Measurements from ENCODE around the gene DENND11.

DENND11 gene

DNA sequence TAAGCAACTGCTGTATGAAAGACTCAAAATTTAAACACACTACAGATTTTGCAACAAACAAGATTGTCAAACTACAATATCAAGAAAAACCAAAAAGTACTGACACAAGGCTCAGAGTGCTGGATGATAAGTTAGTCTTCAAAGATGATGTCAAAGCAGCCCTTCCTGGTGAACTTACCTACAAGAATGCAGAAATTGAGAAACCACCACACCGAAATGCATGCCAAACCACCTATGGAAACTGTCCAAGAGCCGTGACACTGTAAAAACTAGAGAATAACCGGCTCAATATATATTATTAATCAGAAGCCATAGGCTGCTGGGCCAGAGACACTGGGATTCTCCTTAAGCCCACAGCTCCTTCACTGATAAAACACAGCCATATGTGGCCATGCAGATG lies 25.3 kb downstream of the DENND11 start:
- DNase-seq = no peak

DNA sequence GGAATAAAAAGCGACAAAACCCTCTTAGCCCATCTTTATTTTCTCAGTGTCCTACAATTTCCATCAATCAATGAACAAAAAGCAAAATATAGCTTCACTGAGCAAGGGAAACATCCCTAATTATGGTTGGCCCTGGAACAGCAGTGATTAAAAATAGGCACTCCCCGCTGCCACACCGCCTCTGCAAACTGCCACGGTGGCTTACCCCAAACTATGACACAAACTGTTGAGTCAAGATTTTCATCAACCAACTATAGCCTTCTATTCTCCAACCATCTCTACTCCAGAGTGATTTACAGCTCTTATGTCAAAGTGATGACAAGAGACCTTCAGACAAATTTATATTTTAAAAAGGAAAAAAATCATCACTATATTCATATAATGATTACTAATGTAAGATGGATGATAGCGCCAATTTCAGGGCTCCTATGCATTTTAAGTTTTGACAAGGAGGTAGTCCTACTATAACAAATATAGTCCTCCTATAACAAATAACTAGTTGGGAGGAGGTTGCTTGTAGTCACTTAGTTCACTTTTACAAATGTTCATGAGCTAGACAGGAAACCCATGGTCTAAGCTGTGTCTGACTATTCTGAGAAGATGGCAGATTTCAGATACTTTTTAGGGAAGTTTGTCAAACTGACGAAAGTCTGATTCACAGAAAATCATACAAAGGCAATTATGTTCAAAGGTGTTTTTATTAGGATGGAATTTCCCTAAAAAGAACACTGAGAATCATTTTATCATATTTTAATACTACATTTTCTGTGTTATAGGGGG lies 26.3 kb downstream of the DENND11 start:
- DNase-seq = no peak

DNA sequence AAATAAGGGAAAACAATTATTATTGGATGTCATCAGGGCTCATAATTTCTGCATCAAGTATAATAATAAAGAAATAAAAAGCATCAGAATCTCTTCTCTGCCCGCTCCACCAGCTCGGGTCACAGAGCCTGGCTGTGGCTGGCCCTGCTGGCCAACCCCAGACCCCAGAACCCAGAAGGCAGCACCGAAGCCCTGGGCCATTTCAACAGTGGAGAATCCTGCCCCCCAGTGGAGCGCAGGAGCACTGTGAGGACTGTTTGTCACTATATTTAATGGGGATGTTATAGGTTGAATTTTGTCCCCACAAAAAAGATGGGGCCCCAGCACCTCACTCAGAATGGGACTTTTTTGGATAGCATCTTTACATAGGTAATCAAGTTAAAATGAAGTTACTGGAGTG lies 27.3 kb downstream of the DENND11 start:
- DNase-seq = no peak

DNA sequence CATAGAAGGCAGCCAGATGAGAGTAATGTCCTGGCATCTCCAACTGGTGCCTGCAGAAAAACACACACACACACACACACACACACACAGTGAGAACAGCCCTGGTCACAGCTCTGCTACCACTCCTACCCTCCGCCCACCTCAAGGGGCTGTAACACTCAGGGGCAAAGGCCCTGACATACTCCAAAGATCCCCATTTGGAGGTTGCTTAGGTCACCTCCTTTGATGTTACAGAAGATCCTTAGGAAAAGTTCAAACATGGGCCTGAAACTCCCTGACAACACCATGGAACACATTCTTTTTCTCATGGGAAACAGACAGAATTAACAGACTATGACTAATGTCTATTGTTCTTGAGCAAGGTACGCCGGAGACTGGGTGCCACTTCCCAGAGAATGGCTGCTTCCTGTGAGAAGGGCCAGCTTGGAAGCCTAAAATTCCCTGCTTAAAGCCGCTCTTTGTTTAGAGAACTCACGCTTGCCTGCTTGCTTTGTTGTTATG lies 27.7 kb downstream of the DENND11 start:
- no peak for DNase-seq

DNA sequence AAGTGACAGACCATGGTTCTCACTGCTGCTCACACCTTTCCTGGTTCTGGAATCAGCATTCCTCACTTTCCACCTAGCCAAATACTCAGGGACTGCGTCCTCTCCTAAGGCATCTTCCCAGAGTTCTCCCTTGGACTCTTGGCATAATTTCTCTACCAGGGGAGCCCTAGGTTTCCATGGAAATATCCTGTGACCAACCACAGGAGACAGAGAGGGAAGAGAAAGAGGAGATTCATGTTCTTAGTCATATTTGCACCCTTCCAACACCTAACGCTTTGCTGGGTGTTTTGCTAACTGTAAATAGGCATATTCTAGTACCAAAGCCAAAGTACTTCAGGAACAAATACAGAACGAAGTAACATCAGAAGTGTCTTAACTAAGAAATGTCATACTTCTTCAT lies 28.6 kb downstream of the DENND11 start:
- no peak for DNase-seq

DNA sequence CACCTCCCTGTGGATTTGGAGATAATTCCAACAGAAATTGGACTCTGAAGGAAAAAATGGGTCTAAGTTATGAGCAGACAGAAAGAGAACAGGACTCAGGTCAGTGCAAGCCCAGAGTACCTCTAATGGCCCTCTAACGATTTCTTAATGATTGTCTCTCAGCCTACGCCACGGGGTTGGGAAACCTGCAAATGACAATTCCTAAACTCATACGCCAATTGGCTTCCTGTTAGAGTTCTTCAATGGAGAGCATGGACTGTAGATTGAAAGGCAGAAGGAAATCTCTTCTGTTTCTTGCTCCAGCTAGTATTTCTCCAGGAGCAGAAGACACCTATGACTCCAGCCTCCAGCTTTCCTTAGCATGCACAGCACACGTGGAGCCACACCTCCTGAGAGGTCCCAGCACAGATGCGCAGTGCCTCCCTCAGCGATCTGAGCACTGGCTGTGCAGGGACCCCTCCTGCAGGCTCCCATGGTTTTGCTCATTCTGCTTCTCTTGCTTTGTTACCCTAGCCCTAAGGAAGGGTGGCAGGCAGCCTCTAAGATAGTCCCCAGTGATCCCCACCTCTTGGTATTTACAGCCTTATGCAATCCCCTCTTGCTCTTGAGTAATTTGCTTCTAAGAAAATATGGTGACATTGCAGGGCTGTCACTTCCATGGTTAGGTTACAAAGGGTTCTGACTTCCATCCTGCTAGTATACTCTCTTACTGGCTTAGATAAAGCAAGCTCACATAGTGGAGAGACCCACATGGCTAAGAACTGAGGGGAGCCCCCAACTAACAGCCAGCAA lies 30.1 kb downstream of the DENND11 start:
- no peak for DNase-seq

DNA sequence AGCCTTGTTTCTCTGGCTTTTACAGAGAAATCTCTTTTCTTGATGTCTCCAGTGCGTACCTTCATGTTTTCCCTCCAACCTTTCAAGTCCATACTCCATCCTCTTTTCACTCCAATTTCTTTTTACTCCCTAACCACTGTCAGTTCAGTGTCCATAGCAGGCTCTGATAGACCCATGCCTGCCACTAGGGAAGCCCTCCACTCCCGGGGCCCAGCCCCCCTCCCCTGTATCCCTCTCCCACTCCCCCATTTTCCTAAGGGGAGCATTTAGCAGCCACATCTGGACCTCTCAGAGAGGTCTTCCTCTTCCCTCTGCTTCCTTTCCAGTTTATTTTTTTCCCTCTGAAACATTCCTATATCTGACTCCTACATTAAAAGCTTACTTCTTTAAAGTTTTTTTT lies 33.1 kb downstream of the DENND11 start:
- DNase-seq = no peak

DNA sequence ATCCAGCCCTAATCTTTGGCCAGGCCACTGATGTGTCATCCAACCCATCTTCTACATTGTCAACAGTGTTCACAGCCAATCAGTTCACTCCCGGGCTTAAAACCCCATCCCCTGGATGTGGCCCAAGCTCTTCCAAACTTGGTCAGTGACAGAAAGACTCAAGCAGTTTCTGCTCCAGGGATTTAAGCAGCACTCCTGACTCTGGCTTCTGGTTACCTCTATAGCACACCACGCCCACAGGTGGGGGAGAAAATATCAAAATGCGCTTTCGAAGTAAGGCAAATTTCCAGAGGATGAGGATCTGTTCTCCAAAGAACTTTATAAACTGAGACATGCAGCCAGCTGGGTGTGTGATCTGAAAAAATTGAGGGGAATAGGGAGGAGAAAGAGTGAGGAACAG lies 35.9 kb downstream of the DENND11 start:
- no peak for DNase-seq

DNA sequence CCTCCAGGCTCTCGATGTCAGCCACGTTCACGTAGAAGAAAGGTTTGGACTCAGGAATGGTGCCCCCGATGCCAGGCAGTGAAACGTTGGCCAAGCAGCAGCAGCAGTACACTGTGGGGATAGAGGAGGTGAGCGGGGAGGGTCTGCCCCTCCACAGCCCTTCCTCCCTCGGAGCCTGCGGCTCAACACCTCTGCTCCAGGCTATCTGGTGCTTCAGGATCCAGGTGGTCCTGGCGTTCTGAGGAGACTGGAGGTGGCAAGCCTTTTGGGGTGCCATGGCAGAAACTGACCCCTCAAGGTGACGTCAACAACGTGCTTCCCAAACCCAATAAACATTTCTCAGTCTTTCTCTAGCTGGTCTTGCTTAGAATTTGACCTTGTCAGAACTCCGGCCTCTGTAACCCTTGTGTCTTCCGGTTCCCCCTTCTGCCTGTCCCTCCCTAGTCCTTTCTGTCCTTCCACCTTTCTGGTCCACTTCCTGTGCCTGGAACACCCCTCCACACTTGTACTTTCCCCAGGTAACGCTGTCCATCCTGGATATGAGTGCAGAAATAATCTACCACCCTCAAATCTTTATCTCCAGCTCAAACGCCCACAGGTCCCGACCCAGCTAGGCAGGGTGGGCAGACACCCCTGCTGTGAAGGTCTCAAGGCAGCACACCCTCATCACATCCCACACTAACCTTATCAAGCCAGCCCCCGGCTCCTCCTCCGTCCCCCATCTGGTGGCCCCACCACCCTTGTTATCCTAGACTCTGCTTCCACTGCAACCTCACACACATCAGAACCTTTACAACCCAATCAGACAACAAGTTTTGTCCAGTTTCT lies 36.5 kb downstream of the DENND11 start:
- no peak for DNase-seq

DNA sequence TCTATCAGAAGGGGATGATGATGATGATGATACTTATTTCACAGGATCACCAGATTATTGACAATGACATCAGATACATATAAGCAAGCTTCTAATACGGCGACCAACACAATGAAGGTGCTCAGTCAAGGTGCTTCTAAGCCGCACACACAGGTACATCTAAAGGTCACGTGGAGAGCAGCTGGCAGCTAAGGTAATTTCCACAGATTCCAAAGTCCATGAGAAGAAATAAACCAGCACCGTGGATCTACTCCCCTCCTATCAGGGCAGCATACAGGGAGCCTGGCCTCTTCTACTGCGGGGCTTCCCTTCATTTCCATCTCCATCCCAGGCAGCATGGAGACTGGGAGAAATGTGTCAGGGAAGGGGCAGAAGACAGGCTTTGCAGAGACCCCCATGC lies 37.5 kb downstream of the DENND11 start:
- no peak for DNase-seq

DNA sequence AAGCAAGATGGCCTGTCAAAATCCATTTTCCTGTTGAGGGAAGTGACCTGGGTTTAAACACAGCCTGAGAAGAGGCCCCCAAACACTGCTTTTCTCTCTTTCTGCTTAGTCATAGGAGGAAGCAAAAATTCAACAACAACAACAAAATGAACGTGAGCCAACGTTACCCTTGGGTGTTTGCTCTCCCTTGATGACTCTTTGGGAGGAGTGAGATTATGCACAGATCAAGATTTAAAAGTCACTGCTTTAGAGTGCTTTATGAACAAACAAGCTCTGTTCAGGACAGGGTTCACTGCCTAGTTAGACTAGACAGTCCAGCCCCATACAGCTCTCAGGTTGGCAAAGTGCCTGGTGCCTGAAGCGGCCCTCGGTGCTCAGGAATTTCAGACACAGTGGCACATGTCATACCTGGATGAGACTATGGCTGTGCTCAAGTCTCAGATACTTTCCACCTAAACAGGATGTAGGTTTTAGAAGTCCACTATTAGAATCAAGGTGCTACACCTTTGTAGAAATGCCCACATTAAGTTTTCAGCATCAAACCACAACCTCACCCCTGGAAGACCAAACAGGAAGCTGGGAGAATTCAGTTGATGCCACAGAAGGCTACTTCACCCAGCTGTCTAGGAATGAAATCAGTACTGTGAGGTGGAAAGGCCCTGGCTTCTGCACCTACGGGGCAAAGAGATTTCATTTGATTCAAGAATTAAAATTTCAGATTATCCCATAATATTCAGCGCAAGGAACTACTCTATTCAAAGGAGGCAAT lies 38.7 kb downstream of the DENND11 start:
- no peak for DNase-seq

DNA sequence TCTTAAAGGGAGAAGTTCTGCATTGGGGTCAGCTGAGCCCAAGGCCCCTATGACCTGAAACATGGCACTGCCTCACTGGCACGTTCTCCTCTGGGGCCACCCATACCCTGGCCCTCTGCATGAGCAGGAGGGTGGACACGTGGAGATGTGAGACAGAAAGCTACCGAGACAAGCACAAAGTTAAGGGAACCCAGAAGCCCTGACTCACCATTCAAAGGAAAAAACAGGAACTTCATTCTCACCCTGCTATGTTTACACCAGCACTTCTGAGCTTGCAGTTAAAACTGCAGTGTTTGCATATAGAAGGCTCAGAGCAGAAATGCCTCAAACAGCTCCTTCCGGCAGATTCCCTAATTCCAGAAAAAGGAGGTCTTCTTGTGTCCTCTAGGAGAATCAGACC lies 41.7 kb downstream of the DENND11 start:
- no peak for DNase-seq

DNA sequence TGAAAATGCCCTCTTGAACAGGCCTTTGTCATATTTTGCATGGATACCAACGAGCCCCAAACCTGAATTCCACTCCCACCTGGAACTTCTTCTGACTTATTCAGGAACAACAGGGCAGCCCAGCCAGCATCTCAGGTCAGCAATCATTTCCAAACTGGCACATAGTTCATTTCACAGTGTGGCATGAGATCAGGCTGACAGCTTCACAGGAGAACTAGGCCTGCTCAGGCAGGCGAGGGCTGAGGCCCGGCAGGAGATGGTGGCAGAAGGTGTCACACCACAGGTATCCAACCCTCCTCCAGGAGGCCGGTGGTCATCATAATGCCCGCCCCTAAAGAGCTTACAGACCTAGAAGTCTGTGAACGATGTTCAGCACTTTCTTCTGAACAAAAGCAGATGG lies 42.5 kb downstream of the DENND11 start:
- DNase-seq = no peak

DNA sequence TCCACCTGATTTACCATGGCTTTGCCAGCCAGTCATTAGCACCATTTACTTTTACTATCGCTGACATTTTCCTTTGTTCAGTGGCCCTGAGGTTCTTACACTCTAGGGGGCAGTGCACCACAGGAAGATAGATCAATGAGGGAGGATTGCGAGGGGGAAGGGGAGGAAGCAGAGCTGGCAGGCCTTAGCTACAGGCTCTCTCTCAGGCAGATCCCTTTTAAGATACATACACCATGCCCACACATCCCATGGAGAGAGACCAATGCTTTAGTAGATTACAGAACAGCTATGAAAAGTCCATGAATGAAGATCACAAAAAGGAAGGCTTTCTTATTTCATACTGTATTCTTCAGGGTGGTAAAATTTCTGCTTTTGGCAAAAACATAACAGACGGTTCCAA lies 47.4 kb downstream of the DENND11 start:
- peak; percentile 32 for DNase-seq

DNA sequence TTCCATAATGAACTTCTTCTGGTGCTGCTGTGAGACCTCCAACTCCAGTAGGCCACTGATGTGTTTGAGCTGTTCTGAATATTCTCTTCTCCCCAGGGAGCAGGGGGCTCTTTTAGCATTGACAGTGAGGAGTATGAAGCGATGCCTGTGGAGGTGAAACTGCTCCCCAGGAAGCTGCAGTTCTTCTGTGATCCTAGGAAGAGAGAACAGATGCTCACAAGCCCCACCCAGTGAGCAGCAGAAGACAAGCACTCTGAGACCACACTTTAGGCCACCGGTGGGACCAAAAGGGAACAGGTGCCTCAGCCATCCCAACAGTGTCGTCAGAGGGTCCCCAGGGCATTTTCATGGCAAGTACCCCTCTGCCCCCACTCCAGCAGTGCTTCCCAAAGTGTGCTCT lies 49.3 kb downstream of the DENND11 start:
- DNase-seq = no peak

All from stimulated activated CD4-positive, alpha-beta T cell treated with anti-CD3 and anti-CD28 coated beads, Interleukin-4, amount 100 ng/mL, for 1 hour (primary cell).